HUES6 (cell line): ENCODE data around the gene CCDC54.

ENCODE experiments used
- H3K27ac ChIP-seq: 2 replicates; pipeline ENCODE4 v1.7.0; 2013; ENCODE audit warnings: low read depth, mild to moderate bottlenecking, low read length, inconsistent platforms
- H3K27me3 ChIP-seq: 2 replicates; pipeline ENCODE4 v1.6.1; 2013; ENCODE audit warnings: low read length; ENCODE audit not compliant: control insufficient read depth, insufficient read depth
- H3K36me3 ChIP-seq: 2 replicates; pipeline ENCODE4 v1.6.1; 2013; ENCODE audit warnings: low read length; ENCODE audit not compliant: control insufficient read depth, insufficient read depth
- H3K4me1 ChIP-seq: 2 replicates; pipeline ENCODE4 v1.6.1; 2013; ENCODE audit warnings: low read length; ENCODE audit not compliant: control insufficient read depth, insufficient read depth
- H3K4me3 ChIP-seq: 2 replicates; pipeline ENCODE4 v1.5.1; 2013; ENCODE audit warnings: low read depth, low read length
- H3K9ac ChIP-seq: one replicate; pipeline ENCODE4 v1.6.1; 2013; ENCODE audit warnings: mild to moderate bottlenecking, low read length
- H3K9me3 ChIP-seq: 2 replicates; pipeline ENCODE4 v1.6.1; 2013; ENCODE audit warnings: low read depth, low read length; ENCODE audit not compliant: control insufficient read depth, insufficient read depth

Gene CCDC54

GRCh38 chr3:107387555-107387954, 10.3 kb downstream of the CCDC54 start:
- no peak overlapping the region for H3K9ac ChIP-seq
- H3K36me3 ChIP-seq = no peaks in the 10 kb centered on the region
- no peaks in the 10 kb centered on the region for H3K27me3 ChIP-seq

GRCh38 chr3:107392549-107393165, 15.4 kb downstream of the CCDC54 start:
- Histone ChIP-seq H3K27ac (no peak overlapping the region), H3K4me3 (no peak overlapping the region), H3K9me3 (no peaks in the 10 kb centered on the region), H3K36me3 (no peaks in the 10 kb centered on the region), H3K9ac (no peak overlapping the region), H3K4me1 (peaks cover 5% of the 10 kb centered on the region; the same call in 1 of the 2 replicates), H3K27me3 (no peaks in the 10 kb centered on the region)

More at GRCh38 chr3:107387555-107387954, 10.3 kb downstream of the CCDC54 start:
- no peak overlapping the region for H3K4me3 ChIP-seq
- H3K27ac ChIP-seq = no peak overlapping the region
- no peaks in the 10 kb centered on the region for H3K9me3 ChIP-seq
- H3K4me1 ChIP-seq = peaks cover 29% of the 10 kb centered on the region

- no peaks in the 10 kb centered on the region for H3K9me3 ChIP-seq
- H3K27me3 ChIP-seq = no peaks in the 10 kb centered on the region
- H3K4me1 ChIP-seq = peaks cover 5% of the 10 kb centered on the region; the same call in 1 of the 2 replicates
- no peak overlapping the region for H3K4me3 ChIP-seq
- H3K36me3 ChIP-seq = no peaks in the 10 kb centered on the region
- no peak overlapping the region for H3K9ac ChIP-seq
- H3K27ac ChIP-seq = no peak overlapping the region
Observed at GRCh38 chr3:107394502-107394901, 17.3 kb downstream of the CCDC54 start.

GRCh38 chr3:107395066-107395465, 17.8 kb downstream of the CCDC54 start:
- Histone ChIP-seq H3K27me3 (no peaks in the 10 kb centered on the region), H3K4me1 (peaks cover 5% of the 10 kb centered on the region; the same call in 1 of the 2 replicates), H3K4me3 (no peak overlapping the region), H3K27ac (no peak overlapping the region), H3K9ac (no peak overlapping the region), H3K9me3 (no peaks in the 10 kb centered on the region), H3K36me3 (no peaks in the 10 kb centered on the region)

- Histone ChIP-seq H3K27ac (no peak overlapping the region), H3K9ac (no peak overlapping the region), H3K9me3 (no peaks in the 10 kb centered on the region), H3K36me3 (no peaks in the 10 kb centered on the region), H3K4me3 (no peak overlapping the region), H3K27me3 (no peaks in the 10 kb centered on the region), H3K4me1 (no peaks in the 10 kb centered on the region)
Observed at GRCh38 chr3:107401301-107401700, 24.1 kb downstream of the CCDC54 start.

GRCh38 chr3:107402214-107402613, 25.0 kb downstream of the CCDC54 start:
- H3K4me3 ChIP-seq = no peak overlapping the region
- no peak overlapping the region for H3K27ac ChIP-seq
- H3K27me3 ChIP-seq = no peaks in the 10 kb centered on the region
- no peak overlapping the region for H3K9ac ChIP-seq
- no peaks in the 10 kb centered on the region for H3K4me1 ChIP-seq
- no peaks in the 10 kb centered on the region for H3K9me3 ChIP-seq
- no peaks in the 10 kb centered on the region for H3K36me3 ChIP-seq

- Histone ChIP-seq H3K36me3 (no peaks in the 10 kb centered on the region), H3K9ac (no peak overlapping the region), H3K4me1 (no peaks in the 10 kb centered on the region), H3K27me3 (no peaks in the 10 kb centered on the region), H3K9me3 (peaks cover 6% of the 10 kb centered on the region), H3K4me3 (no peak overlapping the region), H3K27ac (no peak overlapping the region)
Observed at GRCh38 chr3:107404727-107405469, 27.7 kb downstream of the CCDC54 start.

- H3K27ac ChIP-seq = no peak overlapping the region
- H3K4me3 ChIP-seq = no peak overlapping the region
- no peaks in the 10 kb centered on the region for H3K36me3 ChIP-seq
- H3K27me3 ChIP-seq = no peaks in the 10 kb centered on the region
- no peaks in the 10 kb centered on the region for H3K4me1 ChIP-seq
- peaks cover 6% of the 10 kb centered on the region for H3K9me3 ChIP-seq
- H3K9ac ChIP-seq = no peak overlapping the region
Observed at GRCh38 chr3:107407355-107407754, 30.1 kb downstream of the CCDC54 start.

GRCh38 chr3:107408513-107408912, 31.3 kb downstream of the CCDC54 start:
- Histone ChIP-seq H3K36me3 (no peaks in the 10 kb centered on the region), H3K27ac (no peak overlapping the region), H3K9me3 (peaks cover 6% of the 10 kb centered on the region)

GRCh38 chr3:107409365-107409764, 32.1 kb downstream of the CCDC54 start:
- Histone ChIP-seq H3K36me3 (no peaks in the 10 kb centered on the region), H3K9ac (no peak overlapping the region), H3K9me3 (peaks cover 6% of the 10 kb centered on the region), H3K4me3 (no peak overlapping the region), H3K27ac (no peak overlapping the region), H3K4me1 (no peaks in the 10 kb centered on the region), H3K27me3 (no peaks in the 10 kb centered on the region)

More at GRCh38 chr3:107408513-107408912, 31.3 kb downstream of the CCDC54 start:
- Histone ChIP-seq H3K27me3 (no peaks in the 10 kb centered on the region), H3K4me3 (no peak overlapping the region), H3K9ac (no peak overlapping the region), H3K4me1 (no peaks in the 10 kb centered on the region)

- H3K36me3 ChIP-seq = no peaks in the 10 kb centered on the region
- no peak overlapping the region for H3K9ac ChIP-seq
- peaks cover 6% of the 10 kb centered on the region for H3K9me3 ChIP-seq
- H3K4me1 ChIP-seq = no peaks in the 10 kb centered on the region
- no peak overlapping the region for H3K27ac ChIP-seq
- no peak overlapping the region for H3K4me3 ChIP-seq
- no peaks in the 10 kb centered on the region for H3K27me3 ChIP-seq
Observed at GRCh38 chr3:107410606-107411005, 33.4 kb downstream of the CCDC54 start.
